Subcutaneous adipose tissue (tissue), 4 donors: Measurements from ENCODE around the gene EHBP1. TPM values are rescaled to one million over a fixed set of nuclear protein-coding genes. Genes with fewer than 3 reads are reported as not detected.

ENCODE experiments used
- CTCF ChIP-seq: fragments of 450-650 bp; IDR thresholded peaks from one replicate; pipeline ENCODE4 v1.5.1; 2016; ENCODE audit warnings: low read depth, mild to moderate bottlenecking, control low read depth, antibody characterized with exemption, moderate library complexity
- total RNA-seq, 4 donors: library from RNA; depleted of rRNA; stranded (reverse); fragments of >200 nt; gene quantifications; one replicate each; pipeline ENCODE4 v1.1.0, GENCODE V29; 2016

The EHBP1 gene
- total RNA-seq, 4 donors from 2014 or later = 77.5 to 145 (median 110) TPM

DNA sequence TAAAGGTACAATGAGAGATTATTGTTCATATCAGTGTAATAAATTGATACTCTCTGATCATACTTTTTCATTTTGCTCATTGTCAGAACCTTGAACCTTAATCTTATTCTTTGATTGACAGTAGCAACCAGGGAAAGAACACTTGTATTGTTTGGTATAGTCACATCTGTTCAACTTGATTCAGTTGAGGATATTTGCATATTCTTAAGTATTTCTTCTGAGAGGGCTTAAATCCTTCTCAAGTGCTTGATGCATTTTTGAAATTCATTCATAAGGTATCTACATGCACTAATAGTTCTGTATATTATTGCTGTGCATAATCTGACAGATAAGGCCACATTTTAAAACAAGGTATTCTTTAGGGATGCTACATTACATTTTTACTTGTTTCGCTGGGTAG is 118.9 kb downstream of the EHBP1 start:
- TF ChIP-seq CTCF = no peak

DNA sequence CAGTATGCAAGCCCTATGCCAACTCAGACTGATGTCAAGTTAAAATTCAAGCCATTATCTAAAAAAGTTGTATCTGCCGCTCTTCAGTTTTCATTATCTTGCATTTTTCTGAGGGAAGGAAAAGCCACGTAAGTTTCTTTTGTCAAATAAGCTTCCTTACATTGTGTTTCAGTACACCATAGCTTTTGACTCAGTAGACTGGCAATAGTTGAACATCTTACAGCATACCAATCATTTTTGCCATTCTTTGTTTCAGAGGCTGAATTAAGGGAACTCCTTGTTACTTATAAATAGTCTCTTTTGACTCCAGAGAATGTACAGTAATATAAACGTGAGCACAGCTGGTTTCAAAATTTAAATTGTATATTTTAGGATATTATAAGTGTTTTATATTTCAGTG is 120.6 kb downstream of the EHBP1 start:
- no peak for TF ChIP-seq CTCF

GRCh38 chr2:62826953-62827675 is 121.6 kb downstream of the EHBP1 start:
- no peak for TF ChIP-seq CTCF

DNA sequence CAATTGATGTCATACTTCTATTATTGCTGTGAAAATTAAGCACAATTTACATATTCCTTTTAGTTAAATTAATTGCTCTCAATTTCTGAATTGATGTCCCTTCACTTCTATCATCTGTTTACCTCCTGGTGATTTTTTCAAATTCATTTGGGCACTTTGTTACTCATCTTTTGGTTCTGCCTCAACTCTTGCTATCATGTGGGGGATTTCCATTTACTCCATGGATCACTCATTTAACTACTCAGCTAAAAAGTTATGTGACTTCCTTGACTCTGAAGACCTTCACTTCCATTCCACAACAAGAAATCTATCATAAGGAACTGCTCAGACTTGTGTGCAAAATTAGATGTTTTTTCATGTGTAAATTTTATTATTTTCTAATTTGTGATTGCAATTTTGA is 126.2 kb downstream of the EHBP1 start:
- no peak for TF ChIP-seq CTCF

DNA sequence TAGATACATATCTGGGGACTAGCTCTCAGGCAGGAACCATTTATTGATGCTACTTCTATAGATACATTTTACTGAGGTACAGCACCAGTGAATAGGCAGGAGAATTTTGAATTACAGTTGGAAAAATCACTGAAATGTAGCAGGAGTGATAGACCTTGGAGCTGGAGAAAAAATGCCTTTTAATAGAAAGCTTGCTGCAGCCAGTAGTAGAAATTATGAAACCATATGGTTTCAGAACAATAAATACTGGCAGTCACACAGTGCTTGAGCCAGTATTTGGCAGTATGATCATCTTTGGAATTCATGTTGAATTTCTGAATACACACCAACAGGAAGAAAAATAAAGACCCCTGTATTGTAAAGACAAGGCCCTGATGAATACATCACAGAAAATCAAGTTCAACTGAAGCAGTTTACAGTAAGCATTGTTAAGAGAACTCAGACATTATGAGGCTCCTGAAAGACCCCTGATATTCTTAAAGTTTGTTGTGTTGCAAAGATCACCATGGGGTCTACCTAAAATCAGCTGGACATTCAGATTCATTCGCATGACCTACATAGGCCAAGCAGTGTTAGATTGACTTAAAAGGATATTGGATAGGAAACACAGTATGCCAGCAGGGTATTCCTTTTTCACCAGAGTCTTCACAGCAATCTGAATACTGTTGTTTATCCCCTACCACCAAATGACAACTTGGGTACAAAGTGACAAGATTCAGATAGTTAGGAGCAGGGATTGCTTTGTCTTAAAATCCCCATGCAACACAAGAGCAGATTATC is 139.0 kb downstream of the EHBP1 start:
- TF ChIP-seq CTCF = no peak

DNA sequence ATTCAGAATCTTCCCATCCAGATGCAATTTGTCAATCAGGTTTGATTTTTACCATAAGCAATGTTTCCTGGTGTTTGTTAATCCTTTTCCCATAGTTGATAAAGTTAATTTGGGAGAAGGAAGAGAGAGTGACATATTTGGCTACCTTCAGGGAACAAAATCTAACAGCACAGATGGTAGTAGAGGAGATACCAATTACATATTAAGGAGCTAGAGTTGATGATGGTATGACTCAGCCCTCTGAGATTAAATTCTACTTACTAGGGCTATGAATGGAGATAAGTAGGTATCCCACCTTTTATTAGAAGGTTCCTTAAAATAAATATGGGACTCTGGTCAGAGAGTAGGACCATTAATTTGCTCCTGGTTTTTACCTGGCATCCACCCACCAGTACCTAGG is 139.7 kb downstream of the EHBP1 start:
- no peak for TF ChIP-seq CTCF

DNA sequence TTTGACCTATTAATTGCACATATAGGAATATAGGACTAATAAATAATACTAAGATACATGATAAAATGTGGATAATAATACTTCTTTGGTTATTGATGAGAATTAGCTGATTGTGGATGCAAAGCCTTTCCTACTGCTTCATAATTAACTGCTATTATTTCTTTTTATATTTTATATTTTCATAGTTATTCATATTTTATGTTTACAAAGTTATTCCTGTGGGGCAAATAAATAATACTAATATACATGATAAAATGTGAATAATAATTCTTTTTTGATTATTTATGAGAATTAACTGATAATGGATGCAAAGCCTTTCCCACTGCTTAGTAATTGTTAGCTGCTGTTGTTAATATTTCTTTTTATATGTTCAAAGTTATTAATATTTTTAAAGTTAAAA is 146.7 kb downstream of the EHBP1 start:
- no peak for TF ChIP-seq CTCF
